ENCODE data around the gene FSIP1. TPM values are rescaled to one million over a fixed set of nuclear protein-coding genes. Genes with fewer than 3 reads are reported as not detected.

The FSIP1 gene
- total and polyA plus RNA-seq, 2 donors from 2014 or later: 0.75 to 2.4 TPM

DNA sequence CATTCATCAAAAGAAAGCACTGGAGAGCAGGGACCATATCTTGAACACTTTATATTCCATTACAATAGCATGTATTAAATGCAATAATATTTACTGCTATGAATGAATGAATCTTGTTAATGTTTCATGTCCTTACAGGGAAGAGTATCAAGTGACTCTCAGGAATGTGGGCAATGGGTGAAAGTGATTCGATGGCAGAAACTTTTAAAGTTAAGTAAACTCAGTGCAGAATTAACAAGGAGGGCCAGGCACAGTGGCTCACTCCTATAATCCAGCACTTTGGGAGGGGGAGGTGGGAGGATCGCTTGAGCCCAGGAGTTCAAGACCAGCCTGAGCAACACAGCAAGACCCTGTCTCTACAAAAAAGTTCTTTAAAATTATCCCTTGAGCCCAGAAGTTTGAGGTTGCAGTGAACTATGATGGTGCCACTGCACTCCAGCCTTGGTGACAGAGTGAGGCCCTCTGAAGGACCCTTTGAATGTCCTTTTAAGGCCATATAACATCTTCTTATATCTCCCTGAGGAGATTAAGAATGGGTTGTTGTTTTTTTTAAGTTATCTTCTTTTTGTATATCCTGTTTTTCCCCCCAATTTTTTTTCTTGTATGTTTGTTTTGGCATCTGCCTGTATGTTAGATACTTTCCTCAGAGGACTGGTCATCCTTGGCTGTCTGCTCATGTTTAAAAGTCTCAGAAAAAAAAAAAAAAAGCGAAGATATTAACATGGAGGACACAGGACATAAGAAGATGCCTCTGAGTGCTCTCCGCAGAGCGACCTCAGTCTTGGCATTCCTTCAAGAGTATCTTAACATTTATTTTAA, 9.6 kb upstream of the FSIP1 start:
- TF ChIP-seq, protein P1, sequence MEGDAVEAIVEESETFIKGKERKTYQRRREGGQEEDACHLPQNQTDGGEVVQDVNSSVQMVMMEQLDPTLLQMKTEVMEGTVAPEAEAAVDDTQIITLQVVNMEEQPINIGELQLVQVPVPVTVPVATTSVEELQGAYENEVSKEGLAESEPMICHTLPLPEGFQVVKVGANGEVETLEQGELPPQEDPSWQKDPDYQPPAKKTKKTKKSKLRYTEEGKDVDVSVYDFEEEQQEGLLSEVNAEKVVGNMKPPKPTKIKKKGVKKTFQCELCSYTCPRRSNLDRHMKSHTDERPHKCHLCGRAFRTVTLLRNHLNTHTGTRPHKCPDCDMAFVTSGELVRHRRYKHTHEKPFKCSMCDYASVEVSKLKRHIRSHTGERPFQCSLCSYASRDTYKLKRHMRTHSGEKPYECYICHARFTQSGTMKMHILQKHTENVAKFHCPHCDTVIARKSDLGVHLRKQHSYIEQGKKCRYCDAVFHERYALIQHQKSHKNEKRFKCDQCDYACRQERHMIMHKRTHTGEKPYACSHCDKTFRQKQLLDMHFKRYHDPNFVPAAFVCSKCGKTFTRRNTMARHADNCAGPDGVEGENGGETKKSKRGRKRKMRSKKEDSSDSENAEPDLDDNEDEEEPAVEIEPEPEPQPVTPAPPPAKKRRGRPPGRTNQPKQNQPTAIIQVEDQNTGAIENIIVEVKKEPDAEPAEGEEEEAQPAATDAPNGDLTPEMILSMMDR (IDR thresholded peaks at IDR 0.05; ENCODE audit: borderline replicate concordance, extremely low read depth, insufficient read depth): no peak
- Histone ChIP-seq H3K9ac (ENCODE audit: low read length in 3 of 3) (no peak overlapping the region), H3K4me3 (ENCODE audit: low read length in 3 of 3) (no peak overlapping the region), H3K36me3 (ENCODE audit: control insufficient read depth in 2 of 3, insufficient read depth in 3 of 3, low read length in 3 of 3) (no peaks in the 10 kb centered on the region), H3K9me3 (ENCODE audit: control insufficient read depth in 2 of 3, insufficient read depth in 1 of 3, low read length in 3 of 3) (no peaks in the 10 kb centered on the region), H3K27me3 (ENCODE audit: control insufficient read depth, insufficient read depth, low read length) (no peaks in the 10 kb centered on the region), H3K27ac (ENCODE audit: low read depth in 2 of 2, low read length in 2 of 2) (no peak overlapping the region), H3K4me1 (ENCODE audit: control insufficient read depth in 2 of 3, insufficient read depth in 2 of 3, low read depth in 1 of 3, low read length in 3 of 3) (no peaks in the 10 kb centered on the region)
- FAIRE-seq (no peak), DNase-seq (no peak)
- intact Hi-C loops (cut with DNase I): no loop called here

DNA sequence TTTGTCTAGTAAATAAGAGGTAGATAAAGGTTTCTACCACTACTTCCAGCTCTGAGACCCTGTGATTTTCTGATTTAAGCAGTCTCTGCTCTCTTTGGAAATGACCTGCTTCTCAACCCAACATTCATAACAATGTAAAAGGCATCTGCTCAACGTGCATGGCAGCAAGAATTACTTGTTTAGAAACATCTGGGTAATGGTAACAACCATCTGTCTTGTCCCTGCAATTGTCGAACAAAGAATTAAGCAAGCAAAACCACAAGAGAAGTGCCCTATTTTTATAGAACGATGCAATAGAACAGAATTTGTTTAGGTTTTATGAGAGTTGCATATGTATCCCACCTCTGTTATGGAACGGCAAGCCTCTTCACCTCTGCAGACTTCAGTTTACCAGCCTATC, 7.1 kb upstream of the FSIP1 start:
- DNase-seq (no peak), FAIRE-seq (no peak)
- Histone ChIP-seq H3K27me3 (ENCODE audit: control insufficient read depth, insufficient read depth, low read length) (no peaks in the 10 kb centered on the region), H3K9me3 (ENCODE audit: control insufficient read depth in 2 of 3, insufficient read depth in 1 of 3, low read length in 3 of 3) (no peaks in the 10 kb centered on the region), H3K27ac (ENCODE audit: low read depth in 2 of 2, low read length in 2 of 2) (no peak overlapping the region), H3K4me1 (ENCODE audit: control insufficient read depth in 2 of 3, insufficient read depth in 2 of 3, low read depth in 1 of 3, low read length in 3 of 3) (peaks cover 0 to 8% (median 0%) of the 10 kb centered on the region in 3 donors), H3K4me3 (ENCODE audit: low read length in 3 of 3) (no peak overlapping the region), H3K9ac (ENCODE audit: low read length in 3 of 3) (no peak overlapping the region), H3K36me3 (ENCODE audit: control insufficient read depth in 2 of 3, insufficient read depth in 3 of 3, low read length in 3 of 3) (no peaks in the 10 kb centered on the region)
- TF ChIP-seq, protein P1 (IDR thresholded peaks at IDR 0.05; ENCODE audit: borderline replicate concordance, extremely low read depth, insufficient read depth): no peak
- intact Hi-C loops (cut with DNase I): no loop called here

DNA sequence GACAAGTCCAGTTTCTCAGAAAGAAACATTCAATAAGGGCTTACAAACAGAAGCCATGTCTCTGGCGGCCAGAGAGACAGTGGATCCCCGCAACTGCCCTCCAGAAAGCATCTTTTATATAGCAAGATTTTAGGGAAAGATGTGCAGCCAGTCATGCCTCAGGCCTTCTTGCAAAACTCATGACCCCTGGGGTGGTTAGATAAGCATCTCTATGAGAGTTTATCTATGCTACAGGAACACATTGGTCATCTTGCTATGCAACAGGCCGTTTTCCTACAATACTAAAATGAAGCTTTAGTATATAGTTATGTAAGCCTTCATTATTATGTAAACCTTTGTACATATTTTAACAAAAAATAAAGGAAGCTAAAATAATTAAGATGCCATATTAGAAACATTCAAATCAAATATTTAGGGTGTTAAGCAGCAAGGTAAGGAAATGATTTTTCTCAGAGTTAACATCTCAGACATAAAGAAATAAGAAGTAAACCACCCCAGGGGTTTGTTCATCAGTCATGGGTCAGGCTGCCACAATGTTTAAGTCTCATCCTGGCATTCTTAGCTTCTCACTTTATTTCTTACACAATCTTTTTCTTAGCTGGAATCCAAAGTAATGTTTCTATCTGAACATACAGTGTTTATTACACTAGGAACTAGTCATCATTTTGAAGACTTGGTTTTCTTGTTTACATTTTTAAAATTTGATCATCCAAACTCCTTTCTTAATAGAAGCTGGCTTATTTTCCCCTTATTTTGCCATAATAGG, 6.3 kb upstream of the FSIP1 start:
- Histone ChIP-seq H3K27ac (ENCODE audit: low read depth in 2 of 2, low read length in 2 of 2) (no peak overlapping the region), H3K4me1 (ENCODE audit: control insufficient read depth in 2 of 3, insufficient read depth in 2 of 3, low read depth in 1 of 3, low read length in 3 of 3) (peaks cover 0 to 8% (median 0%) of the 10 kb centered on the region in 3 donors), H3K9me3 (ENCODE audit: control insufficient read depth in 2 of 3, insufficient read depth in 1 of 3, low read length in 3 of 3) (no peaks in the 10 kb centered on the region), H3K36me3 (ENCODE audit: control insufficient read depth in 2 of 3, insufficient read depth in 3 of 3, low read length in 3 of 3) (no peaks in the 10 kb centered on the region), H3K27me3 (ENCODE audit: control insufficient read depth, insufficient read depth, low read length) (no peaks in the 10 kb centered on the region), H3K4me3 (ENCODE audit: low read length in 3 of 3) (no peak overlapping the region), H3K9ac (ENCODE audit: low read length in 3 of 3) (no peak overlapping the region)
- TF ChIP-seq, protein P1 (IDR thresholded peaks at IDR 0.05; ENCODE audit: borderline replicate concordance, extremely low read depth, insufficient read depth): no peak
- FAIRE-seq (no peak), DNase-seq (no peak)
- intact Hi-C loops (cut with DNase I): no loop called here
